Astrocyte of the cerebellum (primary cell): ENCODE results near the gene GRPEL1.

Experiments
- DNase-seq: peaks from one replicate; pipeline ENCODE4 v3.0.0-alpha.2; 2011; ENCODE audit warnings: low read depth
- H3K4me3 ChIP-seq: 2 replicates; pipeline ENCODE4 v1.5.1; 2011; ENCODE audit warnings: mild to moderate bottlenecking, low read depth, low read length, moderate library complexity
- in situ Hi-C: cut with HindIII; loops from 2 replicates; pipeline ENCODE4 v1.10.0; 2017; ENCODE audit warnings: low sequenced_read_pairs
- TF ChIP-seq, protein P1 (sequence below): IDR thresholded peaks from 2 replicates; pipeline ENCODE4 v1.5.1; 2012; ENCODE audit warnings: low read length, low read depth, moderate library complexity, mild to moderate bottlenecking; ENCODE audit errors: missing control alignments

GRPEL1 gene

DNA sequence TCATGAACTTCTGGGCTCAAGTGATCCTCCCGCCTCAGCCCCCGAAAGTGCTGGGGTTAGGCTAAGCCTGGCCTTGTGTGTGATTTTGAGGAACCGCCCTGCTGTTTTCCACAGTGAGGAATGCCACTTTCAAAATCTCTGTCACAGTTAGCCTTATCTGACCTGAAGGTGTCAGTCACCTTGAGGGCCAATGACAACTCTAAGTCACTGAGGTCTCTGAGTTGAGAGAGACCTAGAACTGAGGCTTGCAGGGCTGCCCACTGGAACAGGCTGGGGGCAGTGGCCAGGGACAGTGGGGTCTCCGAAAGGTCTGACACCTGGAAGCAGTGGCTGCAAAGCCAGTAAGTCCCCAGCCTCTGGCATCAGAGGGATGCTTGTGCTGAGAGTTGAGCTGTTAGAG lies 18.6 kb downstream of the GRPEL1 start:
- DNase-seq = no peak
- H3K4me3 ChIP-seq = no peak overlapping the region
- TF ChIP-seq, protein P1, sequence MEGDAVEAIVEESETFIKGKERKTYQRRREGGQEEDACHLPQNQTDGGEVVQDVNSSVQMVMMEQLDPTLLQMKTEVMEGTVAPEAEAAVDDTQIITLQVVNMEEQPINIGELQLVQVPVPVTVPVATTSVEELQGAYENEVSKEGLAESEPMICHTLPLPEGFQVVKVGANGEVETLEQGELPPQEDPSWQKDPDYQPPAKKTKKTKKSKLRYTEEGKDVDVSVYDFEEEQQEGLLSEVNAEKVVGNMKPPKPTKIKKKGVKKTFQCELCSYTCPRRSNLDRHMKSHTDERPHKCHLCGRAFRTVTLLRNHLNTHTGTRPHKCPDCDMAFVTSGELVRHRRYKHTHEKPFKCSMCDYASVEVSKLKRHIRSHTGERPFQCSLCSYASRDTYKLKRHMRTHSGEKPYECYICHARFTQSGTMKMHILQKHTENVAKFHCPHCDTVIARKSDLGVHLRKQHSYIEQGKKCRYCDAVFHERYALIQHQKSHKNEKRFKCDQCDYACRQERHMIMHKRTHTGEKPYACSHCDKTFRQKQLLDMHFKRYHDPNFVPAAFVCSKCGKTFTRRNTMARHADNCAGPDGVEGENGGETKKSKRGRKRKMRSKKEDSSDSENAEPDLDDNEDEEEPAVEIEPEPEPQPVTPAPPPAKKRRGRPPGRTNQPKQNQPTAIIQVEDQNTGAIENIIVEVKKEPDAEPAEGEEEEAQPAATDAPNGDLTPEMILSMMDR = no peak
- in situ Hi-C loops = no loop called here

DNA sequence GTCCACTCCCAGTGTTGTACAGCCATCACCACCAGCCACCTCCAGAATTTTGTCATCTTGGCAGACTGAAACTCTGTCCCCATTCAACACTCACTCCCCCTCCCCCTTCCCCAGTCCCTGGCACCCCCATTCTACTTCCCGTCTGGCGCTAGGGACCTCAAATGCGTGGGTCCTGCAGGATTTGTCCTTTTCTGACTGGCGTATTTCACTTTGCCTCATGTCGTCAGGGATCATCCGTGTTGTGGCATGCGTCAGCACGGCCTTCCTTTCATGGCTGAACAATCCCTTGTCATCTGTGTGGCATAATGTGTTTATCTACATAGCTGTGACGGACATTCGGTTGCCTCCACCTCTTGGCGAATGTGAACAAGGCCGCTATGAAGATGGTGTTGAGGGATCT lies 19.2 kb downstream of the GRPEL1 start:
- TF ChIP-seq, protein P1 = no peak
- H3K4me3 ChIP-seq = no peak overlapping the region
- DNase-seq = no peak
- in situ Hi-C loops = no loop called here

DNA sequence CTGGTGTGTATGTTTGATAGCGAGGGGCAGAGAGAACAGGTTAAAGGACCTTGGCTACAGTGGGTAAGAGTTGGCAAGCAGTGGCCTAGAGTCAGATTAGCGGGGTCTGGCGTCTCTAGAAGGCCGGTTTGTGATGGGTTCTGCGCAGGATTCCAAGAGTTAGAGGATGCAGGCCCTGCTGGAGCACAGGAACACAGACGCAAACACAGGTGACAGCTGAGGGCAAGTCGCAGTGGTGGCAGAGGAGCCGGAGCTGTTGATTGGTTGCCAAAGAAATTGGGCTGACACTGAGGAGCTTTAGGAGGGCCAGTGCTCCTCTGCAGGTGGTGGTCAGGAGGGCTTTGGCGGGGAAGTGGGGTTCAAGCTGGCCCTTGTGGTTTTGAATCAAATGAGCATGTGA lies 20.9 kb downstream of the GRPEL1 start:
- no peak overlapping the region for H3K4me3 ChIP-seq
- in situ Hi-C loops = no loop called here
- DNase-seq = no peak
- TF ChIP-seq, protein P1 = no peak

DNA sequence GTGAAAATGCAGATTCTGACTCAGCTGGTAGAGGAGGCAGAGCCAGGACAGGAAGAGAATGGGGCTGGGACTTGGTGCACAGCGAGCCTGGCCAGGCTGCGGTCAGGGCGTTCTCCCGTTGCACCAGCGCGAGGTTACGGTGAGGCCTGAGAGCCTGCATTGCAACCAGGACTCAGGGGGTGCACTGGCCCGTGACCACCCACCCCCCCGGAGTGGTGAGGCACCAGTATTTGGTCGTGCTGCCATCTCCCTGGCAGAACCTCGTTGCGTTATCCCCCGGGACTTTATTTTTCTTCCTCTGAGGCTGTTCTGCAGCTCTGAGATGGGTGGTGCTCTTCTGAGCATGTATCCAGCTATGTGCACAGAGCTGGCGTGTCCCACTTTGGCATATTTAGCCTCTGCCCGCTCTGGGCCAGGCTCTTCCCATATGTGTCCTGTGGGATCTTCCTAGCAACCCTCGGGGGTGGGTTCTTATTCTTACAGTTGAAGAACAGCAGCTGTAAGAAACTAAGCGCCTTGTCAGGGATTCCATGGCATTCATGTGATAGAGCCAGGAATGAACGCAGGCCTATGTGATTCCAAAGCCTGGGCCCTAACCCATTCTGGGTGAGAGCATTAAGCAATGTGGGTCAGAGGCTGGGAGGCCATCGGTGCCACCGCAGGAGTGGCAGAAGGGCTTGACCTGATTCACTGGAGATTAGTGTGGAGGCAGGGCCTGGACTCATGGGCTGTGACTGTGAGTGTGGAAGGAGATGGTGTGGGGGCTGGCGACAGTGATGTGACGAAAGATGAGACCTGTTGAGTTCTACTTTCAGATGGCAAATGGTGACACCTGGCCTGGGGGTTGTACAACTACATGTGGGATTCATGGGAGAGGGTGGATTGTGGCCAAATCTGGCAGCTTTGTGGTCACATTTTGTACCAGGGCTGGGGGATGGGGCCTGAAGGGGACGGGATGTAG lies 21.6 kb downstream of the GRPEL1 start:
- TF ChIP-seq, protein P1 = no peak
- DNase-seq = no peak
- no peak overlapping the region for H3K4me3 ChIP-seq
- in situ Hi-C loops = no loop called here

DNA sequence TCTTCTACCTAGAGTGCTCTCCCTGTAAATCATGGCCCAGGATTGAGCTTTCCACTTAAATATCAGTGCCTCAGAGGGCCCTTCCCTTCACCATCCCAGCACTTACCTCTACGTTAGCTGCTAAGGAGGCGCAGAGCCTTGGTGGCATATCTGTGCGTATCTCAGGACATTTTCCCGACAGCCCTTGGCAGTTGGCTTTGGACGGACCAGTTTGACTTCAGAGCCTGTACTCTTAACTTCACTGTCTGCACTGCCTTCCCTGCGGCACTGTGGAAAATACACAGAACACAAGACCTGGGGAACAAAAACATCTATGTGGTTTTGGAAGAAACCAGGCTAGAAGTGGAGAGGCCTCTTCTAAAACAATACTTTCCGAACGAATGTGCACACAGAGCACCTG lies 22.3 kb downstream of the GRPEL1 start:
- DNase-seq = no peak
- TF ChIP-seq, protein P1 = no peak
- in situ Hi-C loops = no loop called here
- no peak overlapping the region for H3K4me3 ChIP-seq

DNA sequence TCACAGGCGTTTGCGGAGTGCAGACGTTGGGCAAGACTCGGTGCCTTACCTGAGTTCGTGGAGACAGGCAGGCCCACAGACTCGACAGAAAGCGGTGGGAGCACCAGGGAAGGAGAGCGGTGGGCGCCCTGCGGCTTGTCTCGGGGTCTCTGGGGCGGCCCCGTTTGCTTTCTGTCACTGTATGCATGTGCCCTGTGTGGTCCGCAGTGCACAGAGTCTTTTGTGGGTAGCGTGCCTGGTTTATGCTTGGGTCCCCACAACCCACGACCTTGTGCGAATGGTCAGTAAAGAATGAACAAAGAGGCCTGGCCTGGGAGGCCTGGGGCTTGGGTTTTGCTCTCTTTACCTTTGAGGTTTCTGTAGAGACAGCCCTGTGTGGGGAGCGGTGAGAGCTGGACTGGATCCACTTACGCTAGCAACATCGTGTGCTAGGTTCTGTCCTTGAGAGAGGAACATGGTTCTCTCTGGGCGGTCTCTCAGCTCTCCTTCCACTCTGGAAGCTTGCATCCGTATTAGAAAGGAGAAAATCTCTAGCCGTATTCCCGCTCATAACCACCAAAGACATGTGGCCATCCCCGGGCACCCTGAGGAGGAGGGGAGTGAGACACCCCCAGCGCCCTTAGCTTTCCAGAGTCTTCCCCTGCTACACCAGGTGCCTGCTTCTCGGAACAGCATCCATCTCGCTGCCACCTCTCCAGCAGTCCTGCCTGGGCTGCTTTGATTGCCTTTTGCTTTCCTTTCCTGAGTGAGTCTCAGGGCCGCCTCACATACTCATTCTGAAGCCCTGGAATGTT lies 23.5 kb downstream of the GRPEL1 start:
- TF ChIP-seq, protein P1 = no peak
- peak overlapping the region; percentile 90 for H3K4me3 ChIP-seq
- no peak for DNase-seq
- in situ Hi-C loops = no loop called here
